Ectodermal cell (in vitro differentiated cells): ENCODE data around the gene ADORA1.

ENCODE experiments used
- H3K27ac ChIP-seq: 2 replicates; pipeline ENCODE4 v1.7.0; 2013; ENCODE audit warnings: mild to moderate bottlenecking, low read depth, low read length; ENCODE audit not compliant: insufficient read depth, poor library complexity, severe bottlenecking
- H3K27me3 ChIP-seq: 2 replicates; pipeline ENCODE4 v1.7.0; 2013; ENCODE audit warnings: mild to moderate bottlenecking, low read length; ENCODE audit not compliant: insufficient read depth, control insufficient read depth, poor library complexity, severe bottlenecking
- H3K36me3 ChIP-seq: one replicate; pipeline ENCODE4 v1.7.0; 2013; ENCODE audit warnings: low read length; ENCODE audit not compliant: control insufficient read depth, insufficient read depth
- H3K4me1 ChIP-seq: one replicate; pipeline ENCODE4 v1.7.0; 2013; ENCODE audit warnings: low read length; ENCODE audit not compliant: control insufficient read depth, insufficient read depth
- H3K4me3 ChIP-seq: 2 replicates; pipeline ENCODE4 v1.7.0; 2013; ENCODE audit warnings: low read depth, low read length, control low read depth; ENCODE audit not compliant: insufficient read depth
- H3K9me3 ChIP-seq: 2 replicates; pipeline ENCODE4 v1.7.0; 2013; ENCODE audit warnings: mild to moderate bottlenecking, low read length, moderate library complexity; ENCODE audit not compliant: control insufficient read depth
- WGBS, 2 experiments: methylation state at CpG; one replicate each; pipeline ENCODE4 v1.1.7; 2013; ENCODE audit warnings: missing lambda C conversion rate in 2 of 2; 5-methylcytosine and 5-hydroxymethylcytosine counted together

The ADORA1 gene

DNA sequence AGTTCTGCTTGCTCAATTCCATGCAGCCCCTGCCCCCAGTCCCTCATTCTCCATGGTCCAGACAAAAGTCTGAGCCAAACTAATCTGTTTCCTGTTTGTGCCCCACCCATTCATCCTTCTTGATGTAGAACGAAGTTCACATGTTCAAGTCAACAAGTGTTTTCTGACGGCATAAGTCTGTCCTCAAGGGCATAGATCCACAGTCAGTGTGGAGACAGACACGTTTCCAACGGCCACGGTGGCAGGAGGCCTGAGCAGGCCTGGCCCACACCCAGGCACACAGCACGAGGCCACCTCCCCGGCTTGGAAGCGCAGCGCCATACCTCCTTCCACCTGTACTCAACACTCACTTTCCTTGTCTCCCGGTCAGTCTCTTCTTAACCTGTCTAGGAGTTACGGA is 16.1 kb downstream of the ADORA1 start:
- Histone ChIP-seq H3K27ac (no peak overlapping the region), H3K4me3 (no peak overlapping the region), H3K4me1 (peaks cover 18% of the 10 kb centered on the region), H3K9me3 (no peaks in the 10 kb centered on the region), H3K36me3 (no peaks in the 10 kb centered on the region), H3K27me3 (no peaks in the 10 kb centered on the region)
- 92 to 94% methylated on average over 11 of the region's 11 CpGs for WGBS, 2 experiments

DNA sequence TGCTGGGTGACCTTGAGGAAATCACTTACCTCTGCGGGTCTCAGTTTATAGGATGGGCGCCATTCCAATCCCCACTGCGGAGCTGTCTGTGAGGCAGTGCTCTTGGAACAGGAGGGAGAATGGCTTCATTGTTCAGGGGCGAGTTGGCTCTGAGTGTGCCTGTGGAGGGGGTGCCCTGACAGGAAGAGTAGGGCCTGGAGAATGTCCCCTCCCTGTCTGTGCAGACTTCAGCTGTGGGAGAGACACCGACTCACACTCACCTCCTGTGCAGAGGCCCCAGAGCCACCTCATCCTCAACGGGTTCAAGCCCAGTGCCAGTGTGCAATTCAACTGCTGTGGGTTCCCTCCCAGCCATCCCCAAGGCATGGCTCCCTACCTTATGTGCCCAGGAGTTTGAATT is 17.1 kb downstream of the ADORA1 start:
- Histone ChIP-seq H3K27me3 (no peaks in the 10 kb centered on the region), H3K9me3 (no peaks in the 10 kb centered on the region), H3K4me1 (peaks cover 25% of the 10 kb centered on the region), H3K36me3 (no peaks in the 10 kb centered on the region), H3K27ac (no peak overlapping the region), H3K4me3 (no peak overlapping the region)
- 84 to 86% methylated on average over 6 of the region's 6 CpGs for WGBS, 2 experiments

DNA sequence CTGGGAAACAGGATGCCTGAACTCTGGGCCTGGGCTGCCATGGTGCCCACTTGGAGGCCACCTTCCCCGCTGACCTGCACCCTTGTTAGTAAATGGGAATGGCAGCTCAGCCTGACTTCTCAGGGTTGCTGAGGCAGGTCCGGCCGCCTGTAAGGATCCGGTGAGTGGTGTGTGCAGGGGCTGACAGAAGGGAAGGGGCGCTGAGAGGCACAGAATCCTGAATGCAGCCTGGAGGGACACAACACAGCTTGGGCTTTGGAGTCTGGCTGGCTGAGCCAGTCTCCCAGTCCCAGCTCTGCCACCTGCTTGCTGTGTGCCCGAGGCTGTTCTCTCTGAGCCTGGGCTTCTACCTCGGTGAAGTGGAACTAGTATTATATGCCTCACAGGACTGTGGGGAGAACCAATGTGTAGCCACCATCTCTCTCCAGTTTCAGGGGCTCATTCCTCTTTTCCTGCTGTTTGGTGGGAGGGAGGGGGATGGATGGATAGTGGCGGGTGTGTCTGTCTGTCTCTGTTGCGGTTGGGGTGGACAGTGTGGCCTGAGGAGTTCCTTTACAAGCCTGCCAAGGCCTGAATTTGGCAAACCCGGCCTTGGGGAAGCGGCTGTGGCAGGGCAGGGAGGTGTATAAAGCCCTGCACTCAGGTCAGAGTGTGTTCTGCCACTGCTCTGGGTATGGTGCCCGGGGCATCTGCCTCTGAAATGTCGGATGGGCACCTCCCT is 18.0 kb downstream of the ADORA1 start:
- Histone ChIP-seq H3K36me3 (no peaks in the 10 kb centered on the region), H3K27me3 (no peaks in the 10 kb centered on the region), H3K27ac (no peak overlapping the region), H3K9me3 (no peaks in the 10 kb centered on the region), H3K4me1 (peaks cover 27% of the 10 kb centered on the region), H3K4me3 (no peak overlapping the region)
- 90% methylated on average over 13 of the region's 13 CpGs for WGBS, 2 experiments

DNA sequence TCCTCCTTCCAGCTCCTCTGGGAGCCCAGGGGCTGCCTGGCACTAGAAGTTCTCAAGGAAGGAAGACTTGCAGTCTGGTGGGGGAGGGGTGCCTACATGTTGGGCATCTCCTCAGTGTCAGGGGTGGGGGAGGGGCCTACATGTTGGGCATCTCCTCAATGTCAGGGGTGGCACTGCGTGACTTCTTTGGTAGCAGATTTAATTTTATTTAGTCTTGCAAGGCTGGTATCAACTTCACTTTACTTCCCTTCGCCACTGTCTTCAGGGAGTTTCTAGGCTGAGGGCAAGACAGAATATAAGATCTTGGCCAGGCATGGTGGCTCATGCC is 18.5 kb downstream of the ADORA1 start:
- 94 to 96% methylated on average over 2 of the region's 2 CpGs for WGBS, 2 experiments
- no peaks in the 10 kb centered on the region for H3K27me3 ChIP-seq
- no peaks in the 10 kb centered on the region for H3K36me3 ChIP-seq
- H3K4me3 ChIP-seq = no peak overlapping the region
- no peaks in the 10 kb centered on the region for H3K9me3 ChIP-seq
- H3K4me1 ChIP-seq = peaks cover 27% of the 10 kb centered on the region
- H3K27ac ChIP-seq = no peak overlapping the region

DNA sequence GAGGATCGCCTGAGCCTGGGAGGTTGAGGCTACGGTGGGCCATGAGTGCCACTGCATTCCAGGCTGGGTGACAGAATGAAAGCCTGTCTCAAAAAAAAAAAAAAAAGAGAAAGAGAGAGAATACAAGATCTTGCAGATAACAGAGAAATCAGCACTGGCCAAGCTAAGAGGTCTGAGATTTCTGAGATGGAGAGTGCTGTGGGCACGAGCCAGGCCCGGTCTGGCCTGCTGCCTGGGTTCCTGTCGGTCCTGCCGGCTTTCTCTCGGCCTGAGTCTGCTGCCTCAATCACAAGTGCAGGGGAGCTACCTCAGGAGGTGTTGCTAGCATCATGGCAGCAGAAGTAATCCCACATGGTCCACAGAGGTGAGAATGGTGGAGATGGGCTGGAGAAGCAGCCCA is 19.0 kb downstream of the ADORA1 start:
- no peaks in the 10 kb centered on the region for H3K9me3 ChIP-seq
- H3K4me3 ChIP-seq = no peak overlapping the region
- no peaks in the 10 kb centered on the region for H3K27me3 ChIP-seq
- 92 to 94% methylated on average over 7 of the region's 7 CpGs for WGBS, 2 experiments
- H3K4me1 ChIP-seq = peaks cover 30% of the 10 kb centered on the region
- no peak overlapping the region for H3K27ac ChIP-seq
- no peaks in the 10 kb centered on the region for H3K36me3 ChIP-seq

DNA sequence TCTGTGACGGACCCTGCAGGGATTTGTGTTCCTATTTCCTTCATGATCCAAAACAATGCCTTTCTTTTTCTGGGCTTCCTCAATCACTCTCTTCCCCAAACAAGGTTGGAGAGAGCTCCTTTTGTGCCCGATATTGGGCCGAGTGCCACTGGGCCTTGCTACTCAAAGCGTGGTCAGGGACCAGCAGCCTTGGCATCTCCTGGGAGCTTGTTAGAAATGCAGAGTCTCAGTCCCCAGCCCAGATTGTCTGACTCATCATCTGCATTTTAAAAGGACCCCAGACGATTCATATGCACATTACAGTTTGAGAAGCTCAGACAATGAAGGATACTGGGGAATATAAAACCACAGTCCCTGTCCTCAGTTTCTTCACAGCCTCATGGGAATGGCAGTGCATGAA is 19.9 kb downstream of the ADORA1 start:
- 52 to 60% methylated on average over 5 of the region's 5 CpGs for WGBS, 2 experiments
- H3K9me3 ChIP-seq = no peaks in the 10 kb centered on the region
- H3K4me1 ChIP-seq = peaks cover 37% of the 10 kb centered on the region
- no peaks in the 10 kb centered on the region for H3K27me3 ChIP-seq
- H3K36me3 ChIP-seq = no peaks in the 10 kb centered on the region
- no peak overlapping the region for H3K4me3 ChIP-seq
- no peak overlapping the region for H3K27ac ChIP-seq

DNA sequence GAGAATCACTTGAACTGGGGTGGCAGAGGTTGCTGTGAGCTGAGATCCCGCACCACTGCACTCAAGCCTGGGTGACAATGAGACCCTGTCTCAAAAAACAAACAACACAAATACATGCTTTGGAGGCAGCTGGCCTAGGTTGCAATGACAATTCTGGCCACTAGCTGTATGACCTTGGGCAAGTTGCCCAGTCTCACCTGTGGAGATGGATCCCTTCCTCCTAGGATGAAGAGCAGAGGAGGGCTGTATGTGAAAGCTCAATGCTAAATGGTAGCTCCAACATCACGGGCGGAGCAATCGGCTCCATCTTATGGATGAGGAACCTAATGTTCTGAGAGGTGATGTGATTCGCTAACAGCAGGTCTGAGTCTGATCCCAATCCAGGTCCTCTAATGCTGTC is 20.6 kb downstream of the ADORA1 start:
- H3K4me3 ChIP-seq = no peak overlapping the region
- no peak overlapping the region for H3K27ac ChIP-seq
- no peaks in the 10 kb centered on the region for H3K9me3 ChIP-seq
- no peaks in the 10 kb centered on the region for H3K27me3 ChIP-seq
- no peaks in the 10 kb centered on the region for H3K36me3 ChIP-seq
- 95 to 96% methylated on average over 5 of the region's 5 CpGs for WGBS, 2 experiments
- peaks cover 44% of the 10 kb centered on the region for H3K4me1 ChIP-seq

DNA sequence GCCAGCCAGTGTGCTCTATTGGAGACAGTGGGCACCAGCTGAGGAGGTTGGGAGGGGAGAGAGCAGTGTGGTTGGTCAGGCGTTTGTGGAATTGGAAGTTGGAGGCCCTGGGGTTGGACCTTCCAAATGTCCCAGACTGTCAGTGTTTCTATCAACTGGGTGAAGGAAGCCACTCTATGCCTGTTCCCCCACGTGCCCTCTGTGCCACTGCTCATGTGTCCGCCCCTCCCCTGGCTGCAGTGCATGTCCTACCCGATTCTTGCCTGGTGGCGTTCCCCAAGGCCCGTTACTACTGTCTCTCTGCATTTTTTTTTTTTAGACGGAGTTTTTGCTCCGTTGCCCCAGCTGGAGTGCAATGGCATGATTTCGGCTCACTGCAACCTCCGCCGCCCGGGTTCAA is 21.1 kb downstream of the ADORA1 start:
- H3K27ac ChIP-seq = no peak overlapping the region
- peaks cover 49% of the 10 kb centered on the region for H3K4me1 ChIP-seq
- H3K9me3 ChIP-seq = no peaks in the 10 kb centered on the region
- no peaks in the 10 kb centered on the region for H3K27me3 ChIP-seq
- 90 to 92% methylated on average over 12 of the region's 12 CpGs for WGBS, 2 experiments
- no peak overlapping the region for H3K4me3 ChIP-seq
- no peaks in the 10 kb centered on the region for H3K36me3 ChIP-seq

DNA sequence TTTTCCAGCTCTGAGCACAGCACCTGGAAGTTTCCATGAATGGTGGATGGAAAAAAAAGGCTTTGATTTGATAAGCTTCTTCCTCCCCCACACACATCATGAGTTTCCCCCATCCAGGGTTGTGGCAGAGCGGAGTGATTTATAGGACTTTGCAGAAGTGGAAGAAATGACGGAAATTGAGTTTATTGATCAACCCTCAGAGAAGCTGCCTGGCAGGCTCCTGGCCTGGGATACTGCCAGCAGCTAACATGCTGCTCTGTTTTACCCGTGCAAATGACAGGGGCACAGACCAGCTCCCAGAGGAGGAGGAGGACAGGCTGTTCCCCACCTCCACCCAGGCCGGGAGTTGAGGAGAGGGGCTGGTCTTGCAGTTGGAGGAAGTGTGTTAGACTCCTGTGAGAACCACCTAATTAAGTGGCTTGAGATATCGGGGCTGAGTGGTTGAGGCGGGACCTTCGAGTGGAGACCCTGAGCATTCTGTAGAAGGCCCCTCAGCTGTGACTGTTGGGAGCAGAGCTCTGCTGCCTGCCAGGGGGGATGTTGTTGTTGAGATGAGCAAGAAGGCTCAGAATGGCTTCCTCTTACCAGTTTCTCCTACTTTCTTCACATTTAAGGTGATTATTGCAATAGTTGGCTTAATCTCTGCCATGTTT is 21.8 kb downstream of the ADORA1 start:
- Histone ChIP-seq H3K4me3 (no peak overlapping the region), H3K36me3 (no peaks in the 10 kb centered on the region), H3K27me3 (no peaks in the 10 kb centered on the region), H3K9me3 (no peaks in the 10 kb centered on the region), H3K4me1 (peaks cover 56% of the 10 kb centered on the region), H3K27ac (no peak overlapping the region)
- 78 to 79% methylated on average over 7 of the region's 7 CpGs for WGBS, 2 experiments

DNA sequence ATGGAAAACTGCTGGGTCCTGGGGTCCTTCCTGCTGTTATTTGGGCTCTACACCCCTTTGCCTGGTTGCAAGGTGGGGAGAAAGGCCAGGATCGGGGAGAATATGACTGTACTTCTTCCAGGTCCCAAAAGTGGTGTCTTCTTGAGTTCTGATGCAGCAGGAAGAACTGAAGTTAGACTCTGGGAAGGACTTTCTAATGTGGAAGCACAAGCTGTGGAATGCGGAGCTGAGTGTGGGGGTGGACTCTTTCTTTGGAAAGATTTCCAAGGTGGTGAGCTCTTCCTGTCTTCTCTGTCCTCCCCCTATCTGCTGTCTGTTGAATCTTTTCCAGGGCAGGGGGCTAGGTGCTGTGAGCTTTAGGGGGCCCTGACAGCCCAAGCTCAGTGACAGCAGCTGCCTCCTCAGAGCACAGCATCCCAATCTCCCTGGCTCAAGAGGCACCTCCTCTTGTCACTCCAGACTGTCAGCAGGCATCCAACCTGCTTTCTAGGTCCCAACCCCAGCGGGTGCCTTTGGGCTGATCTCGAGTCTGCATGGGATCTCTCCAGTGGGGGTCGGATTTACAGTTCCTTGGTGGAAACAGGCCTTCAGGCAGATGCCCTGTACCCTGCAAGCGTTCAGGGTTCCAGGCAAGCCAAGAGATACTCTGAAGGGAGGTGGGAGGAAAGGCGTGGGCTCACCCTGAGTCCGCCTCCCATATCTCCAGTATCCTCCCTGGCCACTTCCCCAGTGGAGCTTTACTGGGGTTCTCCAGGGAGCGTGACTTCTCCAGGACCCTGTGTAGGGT is 23.2 kb downstream of the ADORA1 start:
- H3K27ac ChIP-seq = no peak overlapping the region
- H3K36me3 ChIP-seq = no peaks in the 10 kb centered on the region
- WGBS, 2 experiments = 81 to 83% methylated on average over 9 of the region's 9 CpGs
- peaks cover 65% of the 10 kb centered on the region for H3K4me1 ChIP-seq
- H3K9me3 ChIP-seq = no peaks in the 10 kb centered on the region
- no peak overlapping the region for H3K4me3 ChIP-seq
- no peaks in the 10 kb centered on the region for H3K27me3 ChIP-seq
